HG03342 (cell line): ENCODE results near the gene PCDHB2.
"Not testable (repeated sequence)": the region's sequence is repeated elsewhere in the genome, so short reads cannot be mapped to it uniquely, and the experiment has no call there.

Experiments
- ATAC-seq: cut with Tn5 transposase; IDR thresholded peaks from one replicate; pipeline ENCODE4 v1.9.1; 2021; ENCODE audit warnings: mild to moderate bottlenecking, moderate library complexity; ENCODE audit not compliant: unreplicated experiment

PCDHB2 gene

GRCh38 chr5:141135718-141136266, 41.4 kb downstream of the PCDHB2 start:
- no peak for ATAC-seq

DNA sequence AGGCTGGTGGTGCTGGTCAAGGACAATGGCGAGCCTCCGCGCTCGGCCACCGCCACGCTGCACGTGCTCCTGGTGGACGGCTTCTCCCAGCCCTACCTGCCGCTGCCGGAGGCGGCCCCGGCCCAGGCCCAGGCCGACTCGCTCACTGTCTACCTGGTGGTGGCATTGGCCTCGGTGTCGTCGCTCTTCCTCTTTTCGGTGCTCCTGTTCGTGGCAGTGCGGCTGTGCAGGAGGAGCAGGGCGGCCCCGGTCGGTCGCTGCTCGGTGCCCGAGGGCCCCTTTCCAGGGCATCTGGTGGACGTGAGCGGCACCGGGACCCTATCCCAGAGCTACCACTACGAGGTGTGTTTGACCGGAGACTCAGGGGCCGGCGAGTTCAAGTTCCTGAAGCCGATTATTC, 42.9 kb downstream of the PCDHB2 start:
- ATAC-seq = not testable (repeated sequence)
